Liver (tissue), 9 donors: Measurements from ENCODE around the gene CEP43. TPM values are rescaled to one million over a fixed set of nuclear protein-coding genes. Genes with fewer than 3 reads are reported as not detected.
"Not testable (repeated sequence)": the region's sequence is repeated elsewhere in the genome, so short reads cannot be mapped to it uniquely, and the experiment has no call there.

Experiments used
- DNase-seq: peaks from one replicate; pipeline ENCODE4 v3.0.0-alpha.2; 2017; ENCODE audit warnings: low spot score
- H3K27ac ChIP-seq, 2 donors: one replicate each; pipeline ENCODE4 v1.7.0; 2013; ENCODE audit warnings: inconsistent platforms in 2 of 2, low read length in 2 of 2, control low read depth in 1 of 2, low read depth in 1 of 2, mild to moderate bottlenecking in 1 of 2
- H3K27me3 ChIP-seq, 4 donors: one replicate each; pipeline versions ENCODE4 v1.6.1 to v1.7.0; 2013; ENCODE audit warnings: low read length in 3 of 4, inconsistent platforms in 1 of 4, mild to moderate bottlenecking in 1 of 4, moderate library complexity in 1 of 4; ENCODE audit not compliant: control insufficient read depth in 4 of 4, insufficient read depth in 4 of 4
- H3K36me3 ChIP-seq, 4 donors: one replicate each; pipeline versions ENCODE4 v1.6.1 to v1.7.0; 2013; ENCODE audit warnings: low read length in 3 of 4, mild to moderate bottlenecking in 3 of 4, low read depth in 1 of 4, moderate library complexity in 1 of 4; ENCODE audit not compliant: control insufficient read depth in 4 of 4, insufficient read depth in 3 of 4
- H3K4me1 ChIP-seq, 4 donors: one replicate each; pipeline versions ENCODE4 v1.6.1 to v1.7.0; 2013; ENCODE audit warnings: low read length in 3 of 4, mild to moderate bottlenecking in 3 of 4, moderate library complexity in 1 of 4; ENCODE audit not compliant: control insufficient read depth in 4 of 4, insufficient read depth in 4 of 4
- H3K4me3 ChIP-seq, 3 donors: one replicate each; pipeline versions ENCODE4 v1.6.1 to v1.7.0; 2013; ENCODE audit warnings: low read length in 3 of 3, control low read depth in 1 of 3, low read depth in 1 of 3, mild to moderate bottlenecking in 1 of 3
- H3K9ac ChIP-seq, 2 donors: one replicate each; pipeline ENCODE4 v1.7.0; 2013; ENCODE audit warnings: low read length in 2 of 2, mild to moderate bottlenecking in 2 of 2, moderate library complexity in 2 of 2, control low read depth in 1 of 2, low read depth in 1 of 2
- H3K9me3 ChIP-seq, 4 donors: one replicate each; pipeline versions ENCODE4 v1.6.1 to v1.7.0; 2013; ENCODE audit warnings: low read length in 3 of 4; ENCODE audit not compliant: control insufficient read depth in 4 of 4
- CTCF ChIP-seq: fragments of 150-350 bp; IDR thresholded peaks from 2 replicates; pipeline ENCODE4 v1.5.1; 2017; ENCODE audit warnings: improper control_type of control experiment, low read depth, low read length; ENCODE audit not compliant: missing input control
- EGR1 ChIP-seq, 2 donors: IDR thresholded peaks; 2 replicates each; pipeline ENCODE4 v1.6.1; 2016 to 2018; ENCODE audit warnings: antibody characterized with exemption in 2 of 2, low read depth in 2 of 2
- GABPA ChIP-seq, 2 donors: IDR thresholded peaks in 1 of 2; conservative IDR thresholded peaks in 1 of 2; 2 replicates each; pipeline ENCODE4 v1.6.1; 2016; ENCODE audit warnings: antibody characterized with exemption in 2 of 2, mild to moderate bottlenecking in 1 of 2, moderate library complexity in 1 of 2
- HNF4A ChIP-seq, 2 donors: conservative IDR thresholded peaks; 2 replicates each; pipeline ENCODE4 v1.6.1; 2016; ENCODE audit warnings: antibody characterized with exemption in 2 of 2, mild to moderate bottlenecking in 2 of 2
- HNF4G ChIP-seq: IDR thresholded peaks from 2 replicates; pipeline ENCODE4 v1.6.1; 2016; ENCODE audit warnings: antibody characterized with exemption
- MAX ChIP-seq: IDR thresholded peaks from 2 replicates; pipeline ENCODE4 v1.6.1; 2016; ENCODE audit warnings: antibody characterized with exemption
- NR2F2 ChIP-seq: IDR thresholded peaks from 2 replicates; pipeline ENCODE4 v1.6.1; 2016; ENCODE audit warnings: antibody characterized with exemption
- RAD21 ChIP-seq, 2 donors: IDR thresholded peaks; 2 replicates each; pipeline ENCODE4 v1.6.1; 2016; ENCODE audit warnings: antibody characterized with exemption in 2 of 2, mild to moderate bottlenecking in 2 of 2
- REST ChIP-seq: IDR thresholded peaks from 2 replicates; pipeline ENCODE4 v1.6.1; 2016; ENCODE audit warnings: antibody characterized with exemption, mild to moderate bottlenecking
- TAF1 ChIP-seq: conservative IDR thresholded peaks from 2 replicates; pipeline ENCODE4 v1.6.1; 2016; ENCODE audit warnings: antibody characterized with exemption, mild to moderate bottlenecking
- YY1 ChIP-seq: IDR thresholded peaks from 2 replicates; pipeline ENCODE4 v1.6.1; 2016; ENCODE audit warnings: antibody characterized with exemption, mild to moderate bottlenecking
- WGBS: extraction: QIAGEN DNeasy Blood & Tissue Kit; methylation state at CpG from one replicate; pipeline ENCODE4 v1.1.7; 2013; 5-methylcytosine and 5-hydroxymethylcytosine counted together
- polyA plus RNA-seq, 2 donors: library from polyadenylated mRNA; stranded (reverse) in 1 of 2; unstranded in 1 of 2; fragments of 200-250 nt in 1 of 2; fragments of >200 nt in 1 of 2; fragmentation: Nextera tagmentation in 1 of 2; extraction: Ambion mirVana in 1 of 2; gene quantifications; one replicate each; pipeline versions ENCODE4 v1.2.1 to v1.2.3, GENCODE V29; 2013 to 2015
- total RNA-seq, 2 donors: library from RNA; depleted of rRNA; stranded (reverse); fragments of >200 nt; gene quantifications; one replicate each; pipeline ENCODE4 v1.2.3, GENCODE V29; 2014
- donor health status: healthy.
- donor health status: healthy.
- donor health status: healthy.
- donor health status: healthy.
- donor health status: healthy.

The CEP43 gene
- total and polyA plus RNA-seq, 4 donors: 12.0 to 32.0 (median 18.0) TPM

DNA sequence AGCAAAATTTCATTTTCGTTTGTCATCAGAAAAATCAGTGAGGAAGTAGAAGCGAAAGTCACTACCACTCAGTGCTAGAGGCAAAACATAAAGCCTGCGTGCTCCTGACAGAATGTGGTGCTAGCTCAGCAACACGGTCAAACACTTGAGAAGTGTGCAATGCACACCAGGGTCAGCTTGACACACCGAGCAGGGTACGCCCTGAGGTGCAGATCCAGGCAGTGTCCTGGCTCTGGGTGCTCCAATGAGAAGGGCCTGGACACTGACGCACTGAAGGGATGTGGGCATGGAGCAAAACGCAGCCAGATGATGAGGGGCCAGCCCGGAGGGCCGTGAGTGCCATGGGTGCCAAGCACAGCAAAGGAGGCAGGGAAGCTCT is 48.8 kb upstream of the CEP43 start:
- no peak overlapping the region for H3K9ac ChIP-seq
- peaks cover under 1 to 6% (median 1%) of the 10 kb centered on the region in 4 donors for H3K4me1 ChIP-seq
- 85% methylated on average over 10 of the region's 10 CpGs for WGBS
- H3K27me3 ChIP-seq: no peaks in the 10 kb centered on the region
- H3K27ac ChIP-seq: peak overlapping the region in 1 of 2 donors; percentile 24
- TF ChIP-seq TAF1 (no peak), GABPA (IDR thresholded peaks at IDR 0.05 in 1 of 2, conservative IDR thresholded peaks at IDR 0.05 in 1 of 2) (no peak), MAX (no peak), HNF4G (no peak), HNF4A (conservative IDR thresholded peaks at IDR 0.05) (no peak), EGR1 (IDR thresholded peaks at IDR 0.05; ENCODE audit: low read depth in 2 of 2) (no peak), REST (no peak), CTCF (no peak), NR2F2 (no peak)
- DNase-seq: no peak
- H3K9me3 ChIP-seq: no peaks in the 10 kb centered on the region
- peaks cover 0 to 11% (median 3%) of the 10 kb centered on the region in 4 donors for H3K36me3 ChIP-seq
- no peak overlapping the region for H3K4me3 ChIP-seq

DNA sequence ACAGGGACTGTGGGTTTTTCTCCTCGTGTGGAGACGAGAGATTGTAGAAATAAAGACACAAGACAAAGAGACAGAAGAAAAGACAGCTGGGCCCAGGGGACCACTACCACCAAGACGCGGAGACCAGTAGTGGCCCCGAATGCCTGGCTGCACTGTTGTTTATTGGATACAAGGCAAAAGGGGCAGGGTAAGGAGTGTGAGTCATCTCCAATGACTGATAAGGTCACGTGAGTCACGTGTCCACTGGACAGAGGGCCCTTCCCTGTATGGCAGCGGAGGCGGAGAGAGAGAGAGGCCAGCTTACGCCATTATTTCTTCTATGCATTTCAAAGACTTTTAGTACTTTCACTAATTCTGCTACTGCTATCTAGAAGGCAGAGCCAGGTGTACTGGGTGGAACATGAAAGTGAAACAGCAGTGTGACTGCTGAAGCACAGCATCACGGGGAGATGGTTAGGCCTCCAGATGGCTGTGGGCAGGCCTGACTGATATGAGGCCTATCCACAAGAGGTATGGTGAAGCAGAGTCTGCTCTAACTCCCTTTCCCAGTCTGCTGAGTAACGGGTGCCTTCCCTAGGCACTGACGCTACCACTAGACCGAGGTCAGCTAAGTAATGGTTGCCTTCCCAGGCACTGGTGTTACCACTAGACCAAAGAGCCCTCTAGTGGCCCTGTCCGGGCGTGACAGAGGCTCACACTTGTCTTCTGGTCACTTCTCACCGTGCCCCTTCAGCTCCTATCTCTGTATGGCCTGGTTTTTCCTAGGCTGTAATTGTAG is 48.1 kb upstream of the CEP43 start:
- Histone ChIP-seq H3K4me1 (peaks cover 5 to 13% (median 7%) of the 10 kb centered on the region in 4 donors), H3K27ac (peak overlapping the region; percentile 6 to 24)
- peak; percentile 39 for TF ChIP-seq CTCF
- TF ChIP-seq YY1: peak; percentile 38
- TF ChIP-seq RAD21 (IDR thresholded peaks at IDR 0.05): peak; percentile 66 to 76
- not testable (repeated sequence) for H3K27me3 ChIP-seq, H3K4me3 ChIP-seq, H3K9me3 ChIP-seq, H3K9ac ChIP-seq, H3K36me3 ChIP-seq
- peak; percentile 53 for DNase-seq
- WGBS: 71% methylated on average over 17 of the region's 17 CpGs
